K562 (cell line): ENCODE measurements around the gene TPRG1L.

Experiments used
- ARID2 ChIP-seq: fragments of 450-650 bp; IDR thresholded peaks from 2 replicates; pipeline ENCODE4 v1.6.1; 2017; ENCODE audit warnings: antibody characterized with exemption, mild to moderate bottlenecking
- CSDE1 ChIP-seq, 2 experiments: fragments of 450-650 bp; IDR thresholded peaks; 2 replicates each; pipeline ENCODE4 v1.6.1; 2016; ENCODE audit warnings: mild to moderate bottlenecking in 1 of 2
- CTCF ChIP-seq, 3 experiments: IDR thresholded peaks in 2 of 3; conservative IDR thresholded peaks in 1 of 3; 2 replicates each; pipeline ENCODE4 v1.5.1; 2011 to 2012; ENCODE audit warnings: low read length in 3 of 3, mild to moderate bottlenecking in 3 of 3, control low read depth in 2 of 3, improper control_type of control experiment in 1 of 3, inconsistent platforms in 1 of 3, low read depth in 1 of 3, mixed read lengths in 1 of 3, moderate library complexity in 1 of 3; ENCODE audit not compliant: insufficient read depth in 2 of 3
- EGR1 ChIP-seq: fragments of 450-650 bp; conservative IDR thresholded peaks from 2 replicates; pipeline ENCODE4 v1.6.1; 2017; ENCODE audit warnings: mild to moderate bottlenecking
- KLF13 ChIP-seq: fragments of 450-650 bp; IDR thresholded peaks from 2 replicates; pipeline ENCODE4 v1.6.1; 2016; ENCODE audit warnings: missing genetic modification characterization, low read depth, mild to moderate bottlenecking, missing compliant biosample characterization, moderate library complexity, borderline replicate concordance
- L3MBTL2 ChIP-seq: fragments of 450-650 bp; IDR thresholded peaks from 2 replicates; pipeline ENCODE4 v1.6.1; 2016; ENCODE audit warnings: mild to moderate bottlenecking, moderate library complexity
- SIRT6 ChIP-seq: IDR thresholded peaks from one replicate; pipeline ENCODE4 v1.6.1; 2012; ENCODE audit warnings: low read depth, mild to moderate bottlenecking, control low read depth, inconsistent platforms, low read length, moderate library complexity
- THRA ChIP-seq: fragments of 450-650 bp; IDR thresholded peaks from 2 replicates; pipeline ENCODE4 v1.6.1; 2017; ENCODE audit warnings: mild to moderate bottlenecking, moderate library complexity
- ZHX1 ChIP-seq: fragments of 150-350 bp; conservative IDR thresholded peaks from 2 replicates; pipeline ENCODE4 v1.6.1; 2014; ENCODE audit warnings: low read length
- ZKSCAN1 ChIP-seq: fragments of 150-350 bp; IDR thresholded peaks from 2 replicates; pipeline ENCODE4 v1.6.1; 2016; ENCODE audit warnings: low read depth, low read length
- ZNF143 ChIP-seq: sonication (generic); formaldehyde crosslinking; IDR thresholded peaks from 2 replicates; pipeline ENCODE4 v1.9.0; 2022; ENCODE audit warnings: mild to moderate bottlenecking, missing genetic modification reagents

GRCh38 chr1:3639397-3639911 lies 14.6 kb downstream of the TPRG1L start:
- no peak for TF ChIP-seq ARID2
- TF ChIP-seq CTCF (IDR thresholded peaks at IDR 0.05 in 2 of 3, conservative IDR thresholded peaks at IDR 0.05 in 1 of 3; ENCODE audit: insufficient read depth in 2 of 3, low read depth in 1 of 3, low read length in 3 of 3): no peak
- TF ChIP-seq CSDE1 (IDR thresholded peaks at IDR 0.05): no peak
- no peak for TF ChIP-seq ZKSCAN1
- no peak for TF ChIP-seq SIRT6
- no peak for TF ChIP-seq THRA
- no peak for TF ChIP-seq L3MBTL2
- TF ChIP-seq KLF13 (tag): no peak
- TF ChIP-seq EGR1: no peak
- TF ChIP-seq ZHX1: no peak
- no peak for TF ChIP-seq ZNF143 (CRISPR knock-in tag)
